NCI-H69 (cell line): ENCODE measurements around the gene MAP3K5.
A peak's percentile ranks its signal among the peaks of the same experiment; 100 is the strongest.
"Not testable (repeated sequence)": the region's sequence is repeated elsewhere in the genome, so short reads cannot be mapped to it uniquely, and the experiment has no call there.

Experiments used
- DNase-seq: peaks from one replicate; lab custom pipeline; 2025; lab: John Stamatoyannopoulos, UW

The MAP3K5 gene

DNA sequence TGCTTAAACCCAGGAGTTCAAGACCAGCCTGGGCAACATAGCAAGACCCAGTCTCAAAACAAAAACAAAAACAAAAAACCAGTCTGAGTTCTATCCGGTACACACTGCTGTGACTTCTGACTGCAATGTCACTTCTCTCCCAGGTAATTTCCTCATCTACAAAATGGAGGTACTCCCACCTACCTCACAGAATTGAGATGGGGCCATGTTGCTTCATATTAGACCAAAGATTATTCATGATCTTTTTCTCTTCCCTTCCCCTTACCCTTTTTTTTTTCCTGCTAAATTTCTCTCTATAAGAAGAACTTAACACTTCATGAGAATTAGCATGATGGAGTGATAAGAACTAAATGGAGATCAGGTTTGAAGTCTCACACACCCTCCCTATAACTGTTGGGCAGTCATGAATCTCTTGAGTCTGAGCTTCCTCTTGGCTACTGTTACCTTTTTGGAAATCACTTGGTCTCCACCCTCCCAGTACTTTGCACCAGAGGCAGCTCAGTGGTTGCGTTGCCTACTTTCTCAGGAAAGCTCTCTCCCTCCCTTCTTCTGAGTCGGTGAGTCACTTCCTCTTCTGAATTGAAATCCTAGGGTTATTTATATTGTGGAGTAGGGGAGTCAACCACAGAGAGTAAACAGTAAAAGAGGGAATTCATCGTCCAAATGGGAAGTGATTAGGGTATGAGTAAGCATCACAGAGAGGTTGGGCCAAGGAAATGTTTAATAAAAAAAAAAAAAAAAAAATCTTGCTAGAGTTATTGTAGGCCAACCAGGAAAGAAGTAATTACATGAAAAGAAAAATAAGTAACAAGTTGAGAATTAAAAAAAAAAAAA is 182.2 kb downstream of the MAP3K5 start:
- peak; percentile 94 for DNase-seq

- DNase-seq = no peak
These were observed 183.3 kb downstream of the MAP3K5 start for GRCh38 chr6:136608991-136609390.

DNA sequence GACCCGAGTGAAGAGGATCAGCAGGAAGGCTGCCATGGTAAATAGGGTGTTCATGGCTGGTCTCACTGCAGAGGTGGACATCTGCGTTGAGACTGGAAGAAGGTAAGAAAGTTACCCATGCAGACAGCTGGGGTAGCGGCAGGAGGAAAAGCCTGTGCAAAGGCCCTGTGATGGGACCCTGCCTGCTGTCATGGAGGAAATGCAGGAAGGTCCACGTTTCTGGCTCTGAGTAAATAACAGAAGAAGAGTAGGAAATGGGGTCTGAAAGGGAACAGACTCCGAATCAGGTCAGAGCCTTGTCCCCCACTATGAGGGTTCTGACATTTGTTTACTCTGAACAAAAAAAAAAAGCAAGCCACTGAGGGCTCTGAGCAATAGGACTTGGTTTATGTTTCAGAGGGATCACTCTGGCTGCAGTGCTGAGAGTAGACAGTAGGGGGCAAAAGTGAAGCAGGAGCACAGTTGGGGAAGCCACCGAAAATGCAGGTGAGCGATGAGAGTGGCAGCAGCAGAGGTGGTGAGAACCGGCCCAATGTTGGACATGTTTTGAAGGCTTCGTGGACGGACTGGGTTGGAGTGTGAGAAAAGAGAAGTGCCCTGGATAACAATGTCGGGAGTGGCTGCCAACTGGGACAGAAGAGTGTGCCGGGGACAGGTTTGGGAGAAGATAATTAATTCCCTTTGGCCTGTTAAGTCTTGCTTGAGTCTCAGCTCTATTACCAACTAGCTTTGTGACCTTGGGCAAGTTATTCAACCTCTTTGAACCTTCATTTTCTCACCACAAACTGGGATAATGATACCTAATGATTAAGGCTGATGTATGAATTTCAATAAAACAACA is 184.1 kb downstream of the MAP3K5 start:
- peak; percentile 81 for DNase-seq

DNA sequence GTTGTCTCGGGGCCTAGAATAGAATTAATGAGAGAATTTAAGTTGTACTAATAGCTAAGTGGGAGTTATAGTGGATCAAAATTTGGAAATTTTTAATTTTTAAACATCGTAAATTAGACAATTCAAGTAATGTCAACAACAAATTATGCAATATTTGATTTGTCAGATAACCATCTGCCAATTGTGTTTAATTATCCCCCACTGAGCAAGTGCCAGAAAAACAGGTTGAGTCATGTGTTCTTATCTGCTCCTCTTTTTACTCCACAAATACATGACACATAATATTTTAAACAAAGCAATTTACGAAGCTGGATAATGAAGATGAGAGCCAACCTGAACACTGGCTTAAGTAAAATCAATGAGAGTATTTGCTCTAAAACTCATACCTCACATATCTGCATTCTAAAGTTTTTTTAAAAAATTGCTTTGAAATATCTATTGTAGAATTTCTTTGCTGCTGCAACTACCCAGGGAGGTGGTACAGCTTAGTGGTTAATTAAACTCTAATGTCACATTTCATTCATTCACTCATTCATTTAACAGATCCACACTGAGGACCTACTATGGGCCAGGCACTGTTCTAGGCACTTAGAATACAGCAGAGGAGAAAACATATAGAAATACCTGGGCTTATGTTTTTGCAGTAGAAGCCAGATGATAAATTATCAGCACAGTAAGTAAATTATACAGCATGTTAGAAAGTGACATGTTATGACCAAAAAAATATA is 184.9 kb downstream of the MAP3K5 start:
- DNase-seq = peak; percentile 86

DNA sequence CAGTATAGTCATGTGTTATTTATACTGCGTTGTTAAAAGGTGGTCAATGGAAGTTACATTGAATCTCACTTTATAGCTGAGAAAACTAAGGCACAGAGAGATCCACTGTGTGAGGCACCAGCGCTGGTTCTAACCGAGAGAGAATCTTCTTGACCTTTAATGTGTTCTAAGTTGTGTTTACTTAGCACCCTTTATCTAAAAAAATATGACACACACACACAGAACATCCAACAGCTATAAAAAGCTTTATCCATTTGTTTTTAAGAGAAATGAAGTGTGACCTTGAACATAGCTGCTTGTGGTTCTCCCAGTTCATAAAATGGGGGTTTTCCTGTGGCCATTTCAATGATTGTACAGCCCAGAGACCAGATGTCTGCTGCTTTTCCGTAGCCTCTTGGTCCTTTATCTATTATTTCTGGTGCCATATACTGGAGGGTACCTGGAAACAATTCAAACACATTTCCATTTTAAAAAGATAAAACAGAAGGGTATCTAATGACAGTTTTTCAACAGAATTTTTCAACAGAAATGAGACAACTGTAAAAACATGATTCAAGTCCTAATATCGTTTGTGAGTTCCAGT is 187.3 kb downstream of the MAP3K5 start:
- peak; percentile 41 for DNase-seq

- DNase-seq = peak; percentile 21
These were observed 187.9 kb downstream of the MAP3K5 start for GRCh38 chr6:136604328-136604825.

GRCh38 chr6:136600818-136601217 is 191.5 kb downstream of the MAP3K5 start:
- DNase-seq = peak; percentile 84

- no peak for DNase-seq
These were observed 192.8 kb downstream of the MAP3K5 start for GRCh38 chr6:136599329-136600011.

DNA sequence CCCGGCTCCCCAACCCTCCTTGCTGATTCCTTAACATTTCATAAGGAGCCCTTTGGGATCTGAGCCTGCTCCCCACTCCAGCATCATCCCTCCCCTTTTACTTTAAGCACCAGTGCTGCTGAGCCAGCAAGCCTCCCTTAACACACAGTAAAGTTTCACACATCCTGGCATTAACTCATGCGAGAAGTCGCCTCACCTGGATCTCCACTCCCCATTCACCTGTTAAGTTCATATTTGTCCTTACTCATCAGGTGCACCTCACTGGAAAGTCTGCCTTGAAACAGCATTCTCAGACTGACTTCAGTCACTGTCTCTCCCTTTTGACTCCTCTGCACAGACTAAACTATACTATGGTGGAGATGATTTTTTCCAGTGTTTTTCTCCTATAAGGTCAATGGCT is 194.2 kb downstream of the MAP3K5 start:
- DNase-seq = no peak

- no peak for DNase-seq
These were observed 197.6 kb downstream of the MAP3K5 start for GRCh38 chr6:136594671-136595070.

- peak; percentile 33 for DNase-seq
These were observed 198.4 kb downstream of the MAP3K5 start for GRCh38 chr6:136593748-136594490.

- DNase-seq = no peak
These were observed 199.2 kb downstream of the MAP3K5 start for GRCh38 chr6:136592930-136593673.

DNA sequence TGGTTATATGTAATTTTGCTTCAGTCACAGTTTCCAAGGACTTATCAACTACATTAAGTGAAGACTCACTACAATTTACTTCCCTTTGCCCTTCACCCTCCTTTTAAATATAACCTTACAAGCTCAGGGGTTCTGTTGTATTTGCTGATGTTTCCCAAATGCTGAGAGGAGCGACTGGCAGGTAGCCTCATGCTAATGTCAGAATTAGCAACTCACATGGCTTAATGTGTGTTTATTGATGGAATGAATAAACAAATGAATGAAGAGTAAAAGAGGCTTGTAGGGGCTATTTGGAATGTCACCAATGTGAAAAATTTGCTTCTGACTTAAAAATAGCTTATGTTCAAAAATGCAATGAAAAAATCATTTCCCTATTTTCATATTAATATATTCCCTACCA is 200.7 kb downstream of the MAP3K5 start:
- no peak for DNase-seq

DNA sequence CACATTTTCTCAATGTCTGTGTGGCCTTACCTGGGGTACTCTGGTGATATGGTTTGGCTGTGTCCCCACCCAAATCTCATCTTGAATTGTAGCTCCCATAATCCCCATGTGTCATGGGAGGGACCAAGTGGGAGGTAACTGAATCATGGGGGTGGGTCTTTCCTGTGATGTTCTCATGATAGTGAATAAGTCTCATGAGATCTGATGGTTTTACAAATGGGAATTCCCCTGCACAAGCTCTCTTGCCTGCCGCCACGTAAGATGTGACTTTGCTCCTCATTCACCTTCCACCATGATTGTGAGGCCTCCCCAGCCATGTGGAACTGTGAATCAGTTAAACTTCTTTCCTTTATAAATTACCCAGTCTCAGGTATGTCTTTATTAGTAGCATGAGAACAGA is 201.4 kb downstream of the MAP3K5 start:
- not testable (repeated sequence) for DNase-seq

GRCh38 chr6:136587527-136587926 is 204.8 kb downstream of the MAP3K5 start:
- no peak for DNase-seq

DNA sequence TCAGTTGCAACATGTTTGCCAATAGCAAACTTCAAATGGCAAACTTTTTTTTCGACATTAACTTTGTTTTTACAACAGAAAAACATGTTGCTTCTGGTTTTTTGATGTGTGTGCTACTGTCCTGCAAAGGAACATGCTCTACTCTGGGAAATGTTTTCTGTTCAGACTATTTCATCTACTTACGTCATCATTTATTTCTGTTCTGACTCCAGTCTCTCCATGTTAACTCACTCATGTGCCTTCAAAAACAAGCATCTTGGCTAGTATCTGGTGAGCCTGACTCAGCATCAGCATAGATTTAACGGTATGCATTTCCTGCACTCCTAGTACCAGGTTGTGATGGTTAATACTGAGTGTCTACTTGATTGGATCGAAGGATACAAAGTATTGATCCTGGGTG is 206.0 kb downstream of the MAP3K5 start:
- peak; percentile 7 for DNase-seq

DNA sequence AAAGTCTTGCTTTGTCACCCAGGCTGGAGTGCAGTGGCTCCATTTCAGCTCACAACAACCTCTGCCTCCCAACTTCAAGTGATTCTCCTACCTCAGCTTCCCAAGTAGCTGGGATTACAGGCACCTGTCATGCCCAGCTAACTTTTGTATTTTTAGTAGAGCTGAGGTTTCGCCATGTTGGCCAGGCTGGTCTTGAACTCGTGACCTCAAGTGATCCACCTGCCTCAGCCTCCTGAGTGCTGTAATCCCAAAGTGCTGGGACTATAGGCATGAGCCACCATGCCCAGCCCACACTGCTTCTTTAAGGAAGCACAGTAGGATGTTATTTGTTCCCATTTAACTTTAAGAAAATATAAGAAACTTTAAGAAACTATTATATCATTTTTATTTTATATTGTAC is 206.8 kb downstream of the MAP3K5 start:
- DNase-seq = not testable (repeated sequence)

DNA sequence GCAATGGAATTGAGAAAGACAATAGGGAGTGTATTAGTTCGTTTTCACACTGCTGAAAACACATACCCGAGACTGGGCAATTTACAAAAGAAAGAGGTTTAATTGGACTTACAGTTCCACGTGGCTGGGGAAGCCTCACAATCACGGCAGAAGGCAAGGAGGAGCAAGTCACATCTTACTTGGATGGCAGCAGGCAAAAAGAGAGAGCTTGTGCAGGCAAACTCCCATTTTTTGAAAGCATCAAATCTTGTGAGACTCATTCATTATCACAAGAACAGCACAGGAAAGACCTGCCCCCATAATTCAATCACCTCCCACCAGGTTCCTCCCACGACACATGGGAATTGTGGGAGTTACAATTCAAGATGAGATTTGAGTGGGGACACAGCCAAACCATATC is 208.0 kb downstream of the MAP3K5 start:
- not testable (repeated sequence) for DNase-seq

DNA sequence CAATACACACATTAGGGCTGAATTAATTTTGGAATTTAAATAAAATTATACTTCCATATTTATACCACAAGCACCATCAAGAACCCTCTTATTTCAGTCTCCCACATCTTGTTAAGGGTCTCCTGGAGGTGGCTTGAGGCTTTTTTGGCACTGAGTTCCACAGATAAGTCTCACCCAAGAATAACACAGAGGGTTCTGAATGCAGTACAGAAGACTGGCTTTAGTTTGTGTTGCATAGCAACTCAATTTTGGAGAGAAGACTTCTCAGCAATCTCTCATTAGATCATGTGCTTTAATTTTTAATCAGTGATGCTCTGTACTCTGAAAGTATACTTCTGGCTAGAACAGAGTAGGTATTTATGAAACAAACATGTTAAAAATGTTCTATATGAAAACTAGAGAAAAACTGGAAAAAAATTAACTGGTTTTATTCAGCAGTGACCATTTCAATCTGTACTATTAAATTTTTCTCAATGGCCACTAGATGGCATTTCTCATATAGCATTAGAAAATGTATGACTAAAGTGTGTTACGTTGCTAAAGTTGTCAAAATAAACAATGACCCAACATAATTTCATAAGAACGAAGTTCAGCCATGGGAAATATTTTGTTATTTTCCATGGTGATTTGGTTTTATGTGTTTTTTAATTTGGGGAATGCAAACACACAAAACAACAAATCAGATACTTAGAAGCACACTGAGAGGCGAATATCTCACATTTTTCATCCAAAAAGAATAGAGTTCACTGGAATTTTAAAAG is 209.4 kb downstream of the MAP3K5 start:
- DNase-seq = peak; percentile 64
